Head of caudate nucleus (tissue), 42 donors: Measurements from ENCODE around the gene MAP2K4.
"Not testable (repeated sequence)": the region's sequence is repeated elsewhere in the genome, so short reads cannot be mapped to it uniquely, and the experiment has no call there.

ENCODE experiments used
- DNase-seq, 42 donors: peaks; one replicate each; pipeline versions ENCODE4 v3.0.0 to v3.0.0-alpha.2; 2020 to 2021; ENCODE audit warnings: mixed read lengths in 7 of 42
- intact Hi-C: fragments of 100-400 bp; cut with DNase I; formaldehyde crosslinking; loops from one replicate; pipeline ENCODE4 v1.15.0; 2022

The MAP2K4 gene

DNA sequence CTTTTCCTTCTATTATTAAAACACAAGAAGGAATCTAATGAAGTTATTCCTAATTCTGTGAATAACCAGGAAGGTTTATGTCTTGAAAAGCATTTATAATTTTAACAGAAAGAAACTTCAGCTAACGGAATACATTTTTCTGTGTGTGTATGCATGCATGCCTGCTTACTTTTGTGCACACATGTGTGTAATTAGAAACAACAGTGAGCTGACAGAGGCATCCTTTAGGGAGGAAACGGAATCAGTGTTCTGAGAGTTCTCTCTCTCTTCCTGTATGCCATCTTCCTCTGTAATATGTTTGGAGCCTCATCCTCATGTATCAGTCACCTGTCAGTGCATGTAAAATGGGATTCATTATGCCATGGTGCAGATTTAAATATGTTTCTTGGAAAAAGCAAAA lies 107.0 kb downstream of the MAP2K4 start:
- no peak for DNase-seq

DNA sequence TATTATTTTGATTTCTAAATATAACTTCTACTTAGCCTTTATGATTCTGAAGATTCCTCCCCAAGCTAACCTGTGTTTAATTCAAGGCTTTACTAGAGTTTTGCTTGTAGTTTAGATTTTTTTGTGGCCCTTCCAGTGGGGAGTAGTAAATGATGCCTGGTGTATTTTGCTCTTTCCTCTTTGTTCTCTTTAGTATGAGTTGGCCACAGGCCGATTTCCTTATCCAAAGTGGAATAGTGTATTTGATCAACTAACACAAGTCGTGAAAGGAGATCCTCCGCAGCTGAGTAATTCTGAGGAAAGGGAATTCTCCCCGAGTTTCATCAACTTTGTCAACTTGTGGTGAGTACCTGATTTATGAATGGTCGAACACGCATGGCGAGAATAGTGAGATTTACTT lies 108.3 kb downstream of the MAP2K4 start:
- DNase-seq: no peak
- intact Hi-C loops: no loop called here

More for the DNA sequence above, 107.0 kb downstream of the MAP2K4 start:
- intact Hi-C loops: no loop called here

DNA sequence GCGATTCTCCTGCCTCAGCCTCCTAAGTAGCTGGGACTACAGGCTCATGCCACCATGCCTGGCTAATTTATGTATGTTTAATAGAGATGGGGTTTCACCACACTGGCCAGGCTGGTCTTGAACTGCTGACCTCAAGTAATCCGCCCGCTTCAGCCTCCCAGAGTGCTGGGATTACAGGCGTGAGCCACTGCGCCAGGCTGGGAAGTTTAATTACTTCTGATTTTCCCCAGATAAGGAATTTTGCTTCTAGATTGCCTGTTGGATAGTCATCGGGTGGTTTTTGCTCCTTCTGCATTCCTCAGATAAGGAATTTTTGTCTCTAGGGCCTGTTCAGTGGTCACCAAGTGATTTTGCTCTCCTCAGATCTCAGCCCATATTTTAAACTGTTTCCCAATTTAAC lies 112.5 kb downstream of the MAP2K4 start:
- intact Hi-C loops: no loop called here

DNA sequence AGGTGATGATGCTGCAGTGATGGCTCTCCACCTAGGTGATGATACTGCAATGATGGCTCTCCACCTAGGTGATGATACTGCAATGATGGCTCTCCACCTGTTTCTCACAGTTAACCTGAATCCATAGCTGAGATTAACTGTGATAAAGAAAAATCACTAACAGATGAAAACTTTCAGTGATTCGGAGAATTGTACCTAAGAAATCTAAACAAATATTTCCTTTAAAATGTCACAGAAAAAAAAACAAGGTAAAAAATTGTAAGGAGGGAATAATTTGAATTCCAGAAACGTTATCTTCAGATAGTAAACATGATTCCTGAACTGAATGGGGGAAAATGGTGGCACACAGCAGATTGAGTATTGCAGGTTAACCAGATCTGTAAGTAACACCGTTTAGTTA lies 113.4 kb downstream of the MAP2K4 start:
- no peak for DNase-seq
- intact Hi-C loops: no loop called here

More for the DNA sequence above, 112.5 kb downstream of the MAP2K4 start:
- no peak for DNase-seq

DNA sequence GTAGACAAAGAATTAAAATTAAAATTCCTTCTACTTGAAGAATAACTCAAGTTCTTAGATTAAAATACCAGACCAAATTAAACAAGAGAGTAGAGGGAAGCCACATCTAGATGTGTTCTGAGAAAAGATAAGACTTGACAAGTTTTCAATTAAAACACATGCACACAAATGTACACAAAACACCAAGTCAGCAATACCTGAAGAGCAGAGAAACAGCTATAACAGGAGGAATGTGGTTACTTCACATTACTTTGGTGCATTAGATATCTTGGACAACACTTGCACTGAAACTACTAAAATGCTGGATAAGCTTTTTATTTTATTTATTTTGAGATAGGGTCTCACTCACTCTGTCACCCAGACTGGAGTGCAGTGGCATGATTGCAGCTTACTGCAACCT lies 113.9 kb downstream of the MAP2K4 start:
- DNase-seq: no peak
- intact Hi-C loops: no loop called here

DNA sequence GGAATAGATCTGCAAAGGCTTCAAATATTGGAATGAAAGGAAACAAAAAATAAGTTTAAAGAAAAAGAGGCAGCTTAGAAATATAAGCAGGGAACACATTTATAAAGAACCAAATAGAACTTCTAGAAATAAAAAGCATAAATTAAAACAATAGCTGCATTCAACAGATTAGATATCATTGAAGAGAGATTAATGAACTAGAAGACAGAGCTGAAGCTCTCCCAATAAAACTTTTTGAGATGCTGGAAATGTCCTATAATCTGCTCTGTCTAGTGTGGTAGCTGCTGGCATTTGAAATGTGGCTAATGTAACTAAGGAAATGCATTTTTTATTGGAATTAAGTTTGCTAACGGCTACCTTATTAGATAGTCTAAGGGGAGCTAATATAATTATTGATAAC lies 115.6 kb downstream of the MAP2K4 start:
- DNase-seq: no peak
- intact Hi-C loops: no loop called here

DNA sequence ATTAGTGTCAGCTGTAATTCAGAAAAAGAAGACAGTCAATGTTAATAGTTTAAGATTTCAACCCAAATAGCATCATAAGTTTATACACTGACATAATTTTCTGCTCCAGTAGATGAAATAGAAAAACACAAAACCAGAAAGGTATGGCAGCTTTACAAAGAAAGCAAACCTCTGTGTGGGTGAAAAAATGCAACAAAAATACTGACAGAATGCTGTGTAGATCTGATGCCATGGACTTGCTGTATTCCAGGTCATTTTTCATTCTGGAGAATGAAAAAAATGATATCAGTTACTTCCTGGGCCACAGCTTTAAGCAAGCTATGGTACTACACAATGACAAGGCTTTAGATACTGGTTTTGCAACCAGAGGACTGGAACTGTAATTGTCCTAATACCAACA lies 116.0 kb downstream of the MAP2K4 start:
- DNase-seq: no peak
- intact Hi-C loops: no loop called here

DNA sequence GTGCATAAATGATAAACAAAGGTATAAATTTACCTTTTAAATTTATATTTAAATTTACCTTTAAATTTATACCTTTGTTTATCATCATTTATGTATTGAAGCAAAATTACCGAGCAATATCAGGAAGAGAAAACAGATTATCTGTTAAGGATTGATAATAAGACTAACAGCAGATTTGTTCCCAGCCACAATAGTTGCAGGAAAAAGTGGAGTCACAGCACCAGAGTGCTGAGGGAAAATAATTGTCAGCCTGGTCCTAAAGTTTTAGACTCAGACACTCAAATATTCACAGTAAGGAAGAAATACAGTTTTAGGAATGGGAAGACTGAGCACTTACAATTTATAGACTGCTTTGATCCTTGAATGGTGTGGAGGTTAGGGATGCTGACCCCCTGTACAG lies 117.2 kb downstream of the MAP2K4 start:
- intact Hi-C loops: no loop called here

DNA sequence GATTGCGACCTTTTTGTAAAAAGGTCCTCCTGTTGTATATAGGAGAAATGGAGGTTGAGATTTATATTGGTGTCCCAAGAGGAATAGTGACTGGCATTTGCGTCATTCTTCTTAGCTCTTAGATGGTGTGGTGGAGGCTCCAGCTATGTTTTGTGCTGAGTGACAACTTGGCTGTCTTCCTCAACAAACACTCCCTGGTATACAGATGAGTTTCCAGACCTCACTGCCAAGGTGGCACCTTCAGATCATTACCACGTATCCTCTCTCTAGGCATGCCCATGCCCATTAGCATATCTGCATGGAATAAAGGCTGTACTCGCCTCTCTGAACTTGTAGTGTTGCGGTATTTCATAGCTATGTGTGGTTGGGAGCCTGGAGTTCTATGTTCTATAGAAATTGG lies 120.0 kb downstream of the MAP2K4 start:
- intact Hi-C loops: no loop called here

More for the DNA sequence above, 117.2 kb downstream of the MAP2K4 start:
- no peak for DNase-seq

DNA sequence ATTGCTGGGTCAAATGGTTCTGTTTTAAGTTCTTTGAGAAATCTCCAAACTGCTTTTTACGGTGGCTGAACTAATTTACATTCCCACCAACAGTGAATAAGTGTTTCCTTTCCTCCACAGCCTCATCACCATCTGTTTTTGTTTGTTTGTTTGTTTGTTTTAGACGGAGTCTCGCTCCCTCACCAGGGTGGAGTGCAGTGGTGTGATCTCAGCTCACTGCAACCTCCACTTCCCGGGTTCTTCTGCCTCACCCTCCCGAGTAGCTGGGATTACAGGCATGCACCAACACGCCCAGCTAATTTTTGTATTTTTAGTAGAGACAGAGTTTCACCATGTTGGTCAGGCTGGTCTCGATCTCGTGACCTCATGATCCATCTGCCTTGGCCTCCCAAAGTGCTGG lies 141.5 kb downstream of the MAP2K4 start:
- DNase-seq: not testable (repeated sequence)

More for the DNA sequence above, 120.0 kb downstream of the MAP2K4 start:
- no peak for DNase-seq

DNA sequence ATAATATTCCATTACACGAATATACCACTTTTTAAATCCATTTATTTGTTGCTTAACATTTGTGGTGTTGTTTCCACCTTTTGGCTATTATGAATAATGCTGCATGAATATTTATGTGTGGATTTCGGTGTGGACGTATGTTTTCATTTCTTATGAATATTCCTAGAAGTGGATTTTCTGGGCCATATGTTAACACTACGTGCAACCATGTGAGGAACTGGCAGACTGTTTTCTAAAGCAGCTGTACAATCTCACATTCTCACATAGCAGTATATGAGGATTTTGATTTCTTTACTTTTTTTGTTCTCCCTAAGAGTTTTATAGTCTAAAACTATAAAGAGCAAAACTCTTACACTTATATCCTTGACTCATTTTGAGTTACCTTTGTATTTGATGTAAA lies 143.4 kb downstream of the MAP2K4 start:
- no peak for DNase-seq
- intact Hi-C loops: no loop called here

More for the DNA sequence above, 141.5 kb downstream of the MAP2K4 start:
- intact Hi-C loops: not testable (repeated sequence)

DNA sequence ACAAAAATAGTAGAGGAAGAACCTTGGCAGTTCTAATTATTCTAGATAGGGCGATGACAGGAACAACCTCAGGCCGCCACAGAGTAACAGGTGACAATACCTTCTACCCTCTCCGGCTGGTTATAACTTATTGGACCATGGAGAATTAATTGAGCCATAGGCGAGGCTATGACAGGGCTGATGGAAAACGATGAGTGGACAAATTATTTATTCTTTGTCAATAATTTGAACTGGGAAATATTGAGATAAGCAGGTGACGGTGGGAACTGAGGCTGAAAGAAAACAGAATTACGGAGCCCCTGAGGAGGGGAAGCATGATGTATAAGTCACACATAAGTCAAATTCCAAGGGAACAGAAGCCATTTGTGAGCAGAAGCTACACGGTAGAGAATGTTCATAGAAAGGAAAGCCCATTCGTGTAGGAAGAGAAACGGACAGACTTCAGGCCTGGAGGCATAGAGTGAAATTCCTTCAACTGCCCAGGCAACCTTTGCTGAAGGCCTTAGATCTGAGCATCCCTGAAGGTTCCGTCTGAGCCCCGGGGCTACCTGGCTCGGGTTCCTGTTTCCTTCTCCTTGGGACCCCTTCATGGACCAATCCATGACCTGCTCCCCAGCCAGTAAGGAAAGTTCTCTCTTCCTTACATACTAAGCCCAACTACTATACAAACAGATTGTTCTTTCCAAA lies 158.1 kb downstream of the MAP2K4 start:
- no peak for DNase-seq
- intact Hi-C loops: no loop called here

DNA sequence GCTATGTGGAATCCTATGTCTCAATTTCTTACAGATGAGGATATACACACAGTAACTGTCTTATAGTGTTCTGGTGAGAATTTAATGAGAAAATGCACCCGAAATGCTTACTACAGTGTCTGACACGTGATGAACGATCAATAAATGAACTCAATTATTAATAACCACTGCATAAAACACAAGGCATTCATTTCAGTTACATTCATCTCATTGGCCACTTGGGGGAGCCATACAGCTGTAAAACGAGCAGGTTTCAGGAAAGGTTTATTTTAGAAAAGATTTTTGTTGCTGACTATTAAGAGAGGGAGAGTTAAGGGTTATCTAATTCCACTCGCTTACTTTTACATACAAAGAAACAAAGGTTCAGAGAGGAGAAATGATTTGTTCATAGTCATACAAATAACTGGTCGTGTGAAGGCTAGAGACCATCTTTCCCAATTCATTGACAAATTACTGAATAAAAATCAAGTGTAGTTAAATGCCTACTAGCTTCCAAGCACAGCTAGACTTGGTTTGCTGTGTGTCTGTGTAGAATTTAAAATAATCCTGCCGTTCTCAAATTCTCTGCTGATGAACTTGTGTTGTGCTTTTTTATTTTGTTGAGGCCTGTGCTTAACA lies 160.1 kb downstream of the MAP2K4 start:
- intact Hi-C loops: loop anchor here (10.0 kb wide), 1 partner anchor 824 kb away; no protein-coding TSS in a partner anchor
- peak in 31 of 42 donors; percentile 6 to 78 (median 44) for DNase-seq

DNA sequence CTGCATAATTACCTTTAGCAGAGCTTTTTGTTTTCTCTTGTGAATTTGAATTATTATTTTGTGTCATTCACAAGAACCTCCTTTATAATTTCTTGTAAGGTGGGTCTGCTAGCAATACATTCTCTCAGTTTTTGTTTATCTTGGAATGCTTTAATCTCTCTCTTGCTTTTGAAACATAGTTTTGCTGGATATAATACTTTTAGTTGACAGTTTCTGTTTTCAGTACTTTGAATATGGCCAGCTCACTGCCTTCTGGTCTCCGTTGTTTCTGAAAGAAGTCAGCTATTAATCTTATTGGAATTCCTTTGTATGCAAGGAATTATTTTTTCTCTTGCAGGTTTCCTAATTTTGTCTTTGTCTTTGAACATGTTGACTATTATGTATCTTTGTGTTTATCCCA lies 167.0 kb downstream of the MAP2K4 start:
- intact Hi-C loops: loop anchor here (10.0 kb wide), 1 partner anchor 817 kb away; no protein-coding TSS in a partner anchor
- no peak for DNase-seq

DNA sequence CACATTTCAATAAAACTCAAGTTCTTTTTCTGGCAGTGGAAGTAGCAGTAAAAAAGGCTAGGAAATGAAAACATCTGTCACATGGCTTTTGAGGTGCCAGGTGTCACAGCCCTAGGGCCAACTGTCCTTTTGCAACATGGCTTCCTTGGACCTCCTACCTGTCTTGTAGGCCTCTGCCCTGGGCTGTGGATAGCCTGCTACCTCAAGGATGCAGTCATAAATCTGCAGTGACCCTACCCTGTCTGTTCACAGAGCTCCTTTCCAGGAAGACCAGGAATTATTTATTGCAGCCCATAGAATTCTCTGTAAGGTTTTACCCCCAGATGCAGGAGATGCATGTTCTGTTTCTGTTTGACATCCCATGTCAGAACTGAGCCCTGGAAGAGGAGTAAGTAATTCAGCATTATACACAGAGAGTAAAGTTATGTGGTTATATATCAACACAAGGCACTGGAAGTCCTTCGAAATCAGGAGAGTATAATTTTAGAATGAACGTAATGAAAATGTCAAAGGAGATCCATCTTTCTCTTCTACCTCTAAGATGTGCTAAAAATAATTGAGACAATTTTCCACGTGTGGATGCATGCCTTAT lies 172.6 kb downstream of the MAP2K4 start:
- intact Hi-C loops: no loop called here
- no peak for DNase-seq
